Measurements from ENCODE around the gene C19orf38. TPM values are rescaled to one million over a fixed set of nuclear protein-coding genes. Genes with fewer than 3 reads are reported as not detected.

C19orf38 gene
- total and polyA plus RNA-seq, 7 experiments from 2014 or later = 1.4 to 50.5 (median 2.8) TPM

GRCh38 chr19:10830370-10830769, 17.8 kb upstream of the C19orf38 start:
- POLR2A ChIA-PET = no interaction called here
- no peak overlapping the region for H3K4me3 ChIP-seq (ENCODE audit: low read length)
- H3K27ac ChIP-seq (ENCODE audit: low read depth, low read length) = no peak overlapping the region
- intact Hi-C loops (cut with micrococcal nuclease) = no loop called here
- H3K27me3 ChIP-seq (ENCODE audit: control insufficient read depth in 2 of 2, insufficient read depth in 2 of 2, low read length in 2 of 2) = no peaks in the 10 kb centered on the region
- Mint-ChIP-seq H3K27me3 (no peaks in the 10 kb centered on the region), H3K9me3 (no peaks in the 10 kb centered on the region), H3K36me3 (peaks cover 0 to 16% (median 4%) of the 10 kb centered on the region in 5 donors), H3K4me1 (peaks cover under 1 to 6% (median 1%) of the 10 kb centered on the region in 7 donors), H3K27ac (no peak overlapping the region), H3K4me3 (no peak overlapping the region)
- H3K9me3 ChIP-seq (ENCODE audit: control insufficient read depth in 2 of 3, low read length in 3 of 3) = no peaks in the 10 kb centered on the region
- ATAC-seq (no peak), DNase-seq (no peak)
- peaks cover 0 to 5% of the 10 kb centered on the region in 2 donors for H3K4me1 ChIP-seq (ENCODE audit: control insufficient read depth in 2 of 2, insufficient read depth in 2 of 2, low read length in 2 of 2)
- peaks cover 0 to 74% (median 2%) of the 10 kb centered on the region in 3 experiments for H3K36me3 ChIP-seq (ENCODE audit: control insufficient read depth in 2 of 3, insufficient read depth in 3 of 3, low read length in 3 of 3)
- CTCF ChIA-PET = no interaction called here

GRCh38 chr19:10830931-10831779, 17.1 kb upstream of the C19orf38 start:
- CTCF ChIA-PET = no interaction called here
- no peak for DNase-seq
- Histone ChIP-seq H3K36me3 (ENCODE audit: control insufficient read depth in 2 of 3, insufficient read depth in 3 of 3, low read length in 3 of 3) (peaks cover 0 to 70% (median 2%) of the 10 kb centered on the region in 3 experiments), H3K27ac (ENCODE audit: low read depth, low read length) (no peak overlapping the region), H3K27me3 (ENCODE audit: control insufficient read depth in 2 of 2, insufficient read depth in 2 of 2, low read length in 2 of 2) (no peaks in the 10 kb centered on the region), H3K9me3 (ENCODE audit: control insufficient read depth in 2 of 3, low read length in 3 of 3) (no peaks in the 10 kb centered on the region), H3K4me1 (ENCODE audit: control insufficient read depth in 2 of 2, insufficient read depth in 2 of 2, low read length in 2 of 2) (peaks cover 0 to 8% of the 10 kb centered on the region in 2 donors), H3K4me3 (ENCODE audit: low read length) (no peak overlapping the region)
- POLR2A ChIA-PET = no interaction called here
- intact Hi-C loops (cut with micrococcal nuclease) = no loop called here
- no peaks in the 10 kb centered on the region for H3K27me3 Mint-ChIP-seq
- peaks cover 0 to 17% (median 4%) of the 10 kb centered on the region in 5 donors for H3K36me3 Mint-ChIP-seq
- peaks cover 4 to 12% (median 7%) of the 10 kb centered on the region in 7 donors for H3K4me1 Mint-ChIP-seq
- no peak overlapping the region for H3K27ac Mint-ChIP-seq
- no peak for ATAC-seq
- H3K4me3 Mint-ChIP-seq = no peak overlapping the region
- H3K9me3 Mint-ChIP-seq = peaks cover 0 to 3% (median under 1%) of the 10 kb centered on the region in 11 donors

- POLR2A ChIA-PET = no interaction called here
- intact Hi-C loops (cut with micrococcal nuclease) = no loop called here
- Histone ChIP-seq H3K4me3 (ENCODE audit: low read length) (no peak overlapping the region), H3K4me1 (ENCODE audit: control insufficient read depth in 2 of 2, insufficient read depth in 2 of 2, low read length in 2 of 2) (peaks cover 8 to 13% of the 10 kb centered on the region in 2 donors), H3K36me3 (ENCODE audit: control insufficient read depth in 2 of 3, insufficient read depth in 3 of 3, low read length in 3 of 3) (peaks cover 0 to 60% (median 0%) of the 10 kb centered on the region in 3 experiments), H3K27me3 (ENCODE audit: control insufficient read depth in 2 of 2, insufficient read depth in 2 of 2, low read length in 2 of 2) (no peaks in the 10 kb centered on the region), H3K27ac (ENCODE audit: low read depth, low read length) (no peak overlapping the region), H3K9me3 (ENCODE audit: control insufficient read depth in 2 of 3, low read length in 3 of 3) (peaks cover 0 to 6% (median 0%) of the 10 kb centered on the region in 3 experiments)
- Mint-ChIP-seq H3K9me3 (peaks cover 0 to 10% (median 5%) of the 10 kb centered on the region in 11 donors), H3K4me3 (no peak overlapping the region), H3K36me3 (peaks cover 0 to 19% (median 5%) of the 10 kb centered on the region in 5 donors), H3K27me3 (no peaks in the 10 kb centered on the region), H3K4me1 (peaks cover 10 to 22% (median 15%) of the 10 kb centered on the region in 7 donors), H3K27ac (peak overlapping the region in 2 of 9 donors; percentile 38 to 56)
- ATAC-seq = no peak
- DNase-seq = no peak
- CTCF ChIA-PET = interaction anchor here (0.6 kb wide), 1 partner anchor 31 kb away, joined by 4 read pairs; no protein-coding TSS in a partner anchor
Measured at GRCh38 chr19:10831987-10832938, 16.0 kb upstream of the C19orf38 start.

DNA sequence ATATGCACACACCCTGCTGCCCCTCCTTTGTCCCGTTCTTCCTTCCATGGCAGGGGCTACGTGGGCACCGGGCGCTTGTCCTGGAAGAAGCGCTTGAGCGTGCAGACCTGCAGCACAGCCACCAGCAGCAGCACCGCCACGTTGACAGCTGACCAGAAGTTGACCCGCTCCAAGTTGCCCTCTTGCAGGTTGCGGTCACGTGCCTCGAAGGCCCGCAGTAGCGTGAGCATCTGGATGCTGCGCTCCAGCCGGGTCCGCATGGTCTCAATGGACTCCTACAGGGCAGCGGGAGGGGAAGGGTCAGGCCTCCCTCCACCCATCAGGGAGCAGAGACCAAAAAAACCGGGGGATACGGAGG, 15.3 kb upstream of the C19orf38 start:
- H3K4me3 ChIP-seq (ENCODE audit: low read length) = no peak overlapping the region
- no peaks in the 10 kb centered on the region for H3K27me3 ChIP-seq (ENCODE audit: control insufficient read depth in 2 of 2, insufficient read depth in 2 of 2, low read length in 2 of 2)
- Mint-ChIP-seq H3K4me1 (peaks cover 10 to 22% (median 15%) of the 10 kb centered on the region in 7 donors), H3K9me3 (peaks cover 0 to 10% (median 5%) of the 10 kb centered on the region in 11 donors), H3K36me3 (peaks cover 0 to 19% (median 5%) of the 10 kb centered on the region in 5 donors), H3K4me3 (no peak overlapping the region), H3K27me3 (no peaks in the 10 kb centered on the region), H3K27ac (peak overlapping the region in 3 of 9 donors; percentile 14 to 72 (median 36))
- DNase-seq (no peak), ATAC-seq (no peak)
- no peak overlapping the region for H3K27ac ChIP-seq (ENCODE audit: low read depth, low read length)
- ChIA-PET CTCF (interaction anchor here (0.6 kb wide), 1 partner anchor 30 kb away, joined by 4 read pairs; no protein-coding TSS in a partner anchor), POLR2A (no interaction called here)
- peaks cover 0 to 6% (median 0%) of the 10 kb centered on the region in 3 experiments for H3K9me3 ChIP-seq (ENCODE audit: control insufficient read depth in 2 of 3, low read length in 3 of 3)
- H3K4me1 ChIP-seq (ENCODE audit: control insufficient read depth in 2 of 2, insufficient read depth in 2 of 2, low read length in 2 of 2) = peaks cover 8 to 13% of the 10 kb centered on the region in 2 donors
- intact Hi-C loops (cut with micrococcal nuclease) = no loop called here
- H3K36me3 ChIP-seq (ENCODE audit: control insufficient read depth in 2 of 3, insufficient read depth in 3 of 3, low read length in 3 of 3) = peaks cover 0 to 55% (median 0%) of the 10 kb centered on the region in 3 experiments

DNA sequence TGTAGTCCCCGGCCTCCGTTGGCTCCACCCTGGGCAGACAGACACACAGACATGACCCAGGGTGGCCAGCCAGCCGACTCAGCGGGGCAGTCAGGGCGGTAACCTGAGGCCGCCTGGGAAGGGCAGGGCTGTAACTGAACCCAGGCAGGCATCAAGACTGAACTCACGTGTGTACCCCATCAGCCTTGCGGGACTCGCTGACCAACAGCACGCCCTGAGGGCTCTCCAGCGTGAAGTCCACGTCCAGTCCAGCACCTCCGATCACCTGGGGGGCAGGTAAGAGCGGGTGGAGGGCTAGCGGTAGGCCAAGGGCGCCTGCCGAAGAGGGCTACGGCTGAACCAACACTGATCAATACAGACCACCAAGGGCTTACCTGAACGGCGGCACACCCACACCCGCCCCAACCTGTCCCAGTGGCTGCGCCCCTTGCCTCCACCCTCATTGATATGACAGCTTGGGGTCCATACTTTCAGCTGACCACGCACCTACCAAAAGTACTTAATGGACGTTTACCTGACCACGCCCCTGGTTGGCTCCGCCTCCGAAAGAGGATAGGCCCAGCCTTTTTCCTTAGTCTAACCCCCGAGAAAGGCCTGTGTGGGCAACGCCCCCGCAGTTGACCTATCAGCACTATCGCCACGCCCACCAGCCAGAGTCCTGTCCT, 13.0 kb upstream of the C19orf38 start:
- peaks cover 0 to 17% (median 5%) of the 10 kb centered on the region in 5 donors for H3K36me3 Mint-ChIP-seq
- POLR2A ChIA-PET = interaction anchor here (0.6 to 2.0 kb wide), 12 partner anchors 11 to 540 kb away, joined by 3 to 21 read pairs (median 4); partner anchors contain the start of genes CARM1, DNM2 and SMARCA4
- H3K27me3 Mint-ChIP-seq = no peaks in the 10 kb centered on the region
- Histone ChIP-seq H3K36me3 (ENCODE audit: control insufficient read depth in 2 of 3, insufficient read depth in 3 of 3, low read length in 3 of 3) (peaks cover 0 to 36% (median 0%) of the 10 kb centered on the region in 3 experiments), H3K4me1 (ENCODE audit: control insufficient read depth in 2 of 2, insufficient read depth in 2 of 2, low read length in 2 of 2) (peaks cover 8 to 13% of the 10 kb centered on the region in 2 donors), H3K27me3 (ENCODE audit: control insufficient read depth in 2 of 2, insufficient read depth in 2 of 2, low read length in 2 of 2) (no peaks in the 10 kb centered on the region), H3K9me3 (ENCODE audit: control insufficient read depth in 2 of 3, low read length in 3 of 3) (peaks cover 0 to 6% (median 0%) of the 10 kb centered on the region in 3 experiments), H3K27ac (ENCODE audit: low read depth, low read length) (peak overlapping the region; percentile 93), H3K4me3 (ENCODE audit: low read length) (peak overlapping the region; percentile 98)
- H3K27ac Mint-ChIP-seq = peak overlapping the region; percentile 98 to 100 (median 99)
- DNase-seq (no peak), ATAC-seq (no peak)
- peak overlapping the region; percentile 82 to 99 (median 96) for H3K4me3 Mint-ChIP-seq
- intact Hi-C loops (cut with micrococcal nuclease) = loop anchor here (2.0 to 5.0 kb wide), 3 partner anchors 266 to 1018 kb away; partner anchors contain the start of genes CDKN2D (in 1 of the 2) and FBXL12 (in 1 of the 2)
- CTCF ChIA-PET = interaction anchor here (0.7 to 2.6 kb wide), 2 partner anchors 29 to 34 kb away, joined by 4 to 15 read pairs; no protein-coding TSS in a partner anchor
- H3K4me1 Mint-ChIP-seq = peaks cover 12 to 20% (median 15%) of the 10 kb centered on the region in 7 donors
- peaks cover 0 to 11% (median 6%) of the 10 kb centered on the region in 11 donors for H3K9me3 Mint-ChIP-seq
